T-cell (primary cell): Measurements from ENCODE around the gene PSMB11. TPM values are rescaled to one million over a fixed set of nuclear protein-coding genes. Genes with fewer than 3 reads are reported as not detected.
"Not testable (repeated sequence)": the region's sequence is repeated elsewhere in the genome, so short reads cannot be mapped to it uniquely, and the experiment has no call there.

Experiments
- ATAC-seq, 4 experiments: fragments of 200-7000 bp in 3 of 4; fragments of 150-1000 bp in 1 of 4; cut with Tn5 transposase; replicated peaks in 1 of 4; 1 replicate in 3 of 4; 2 replicates in 1 of 4; pipeline ENCODE4 v1.10.0; 2021; ENCODE audit warnings: moderate library complexity in 3 of 4, mild to moderate bottlenecking in 2 of 4, moderate number of reproducible peaks in 1 of 4
- CTCF ChIA-PET, 2 donors: fragments of 300-600 bp; sonication (Branson Sonifier 250); formaldehyde crosslinking; loops; one replicate each; lab custom pipeline; 2022; ENCODE audit warnings: antibody characterized with exemption in 2 of 2; lab: Charles Lee
- POLR2A ChIA-PET, 2 donors: fragments of 300-600 bp; sonication (Branson Sonifier 250); formaldehyde crosslinking; loops; one replicate each; lab custom pipeline; 2022; ENCODE audit warnings: antibody characterized with exemption in 2 of 2; lab: Charles Lee
- DNase-seq, 35 experiments: peaks; one replicate each; pipeline versions ENCODE4 v3.0.0 to v3.0.0-alpha.2; 2013 to 2023
- H3K27ac ChIP-seq: one replicate; pipeline ENCODE4 v1.5.1; 2013; ENCODE audit warnings: low read length
- H3K27me3 ChIP-seq, 2 experiments: replicated peaks in 1 of 2; 1 replicate in 1 of 2; 2 replicates in 1 of 2; pipeline versions ENCODE4 v1.6.1 to v1.7.0; 2013; ENCODE audit warnings: low read length in 1 of 2, mixed read lengths in 1 of 2; ENCODE audit not compliant: control insufficient read depth in 2 of 2, insufficient read depth in 2 of 2; ENCODE audit errors: extremely low read depth in 1 of 2
- H3K36me3 ChIP-seq, 2 donors: 1 replicate in 1 of 2; 2 replicates in 1 of 2; pipeline versions ENCODE4 v1.6.1 to v1.7.0; 2013; ENCODE audit warnings: low read length in 1 of 2; ENCODE audit not compliant: control insufficient read depth in 2 of 2, insufficient read depth in 1 of 2; ENCODE audit errors: extremely low read depth in 1 of 2
- H3K4me1 ChIP-seq, 2 experiments: 1 replicate in 1 of 2; 2 replicates in 1 of 2; pipeline versions ENCODE4 v1.6.1 to v1.7.0; 2013; ENCODE audit warnings: low read length in 2 of 2, mixed read lengths in 1 of 2; ENCODE audit not compliant: insufficient read depth in 2 of 2, control insufficient read depth in 1 of 2; ENCODE audit errors: extremely low read depth in 1 of 2
- H3K4me3 ChIP-seq, 2 donors: 1 replicate in 1 of 2; 2 replicates in 1 of 2; pipeline versions ENCODE4 v1.5.1 to v1.7.0; 2013; ENCODE audit warnings: mild to moderate bottlenecking in 2 of 2, low read length in 1 of 2, moderate library complexity in 1 of 2; ENCODE audit not compliant: control insufficient read depth in 1 of 2; ENCODE audit errors: extremely low read depth in 1 of 2
- H3K9me3 ChIP-seq: 2 replicates; pipeline ENCODE4 v1.7.0; 2013
- H3K27ac Mint-ChIP-seq, 2 donors: one replicate each; pipeline ENCODE4 v1.8.0; 2020 to 2021; ENCODE audit warnings: mild to moderate bottlenecking in 2 of 2, mixed read lengths in 2 of 2
- H3K27me3 Mint-ChIP-seq, 2 donors: one replicate each; pipeline ENCODE4 v1.8.0; 2021 to 2022; ENCODE audit warnings: mixed read lengths in 2 of 2
- H3K36me3 Mint-ChIP-seq: one replicate; pipeline ENCODE4 v1.8.0; 2021; ENCODE audit warnings: mixed read lengths
- H3K4me1 Mint-ChIP-seq, 3 donors: one replicate each; pipeline ENCODE4 v1.8.0; 2020 to 2022; ENCODE audit warnings: mixed read lengths in 3 of 3, mild to moderate bottlenecking in 1 of 3
- H3K4me3 Mint-ChIP-seq, 3 donors: one replicate each; pipeline ENCODE4 v1.8.0; 2020 to 2022; ENCODE audit warnings: mild to moderate bottlenecking in 3 of 3, mixed read lengths in 3 of 3, moderate library complexity in 3 of 3
- H3K9me3 Mint-ChIP-seq, 3 donors: one replicate each; pipeline ENCODE4 v1.8.0; 2020 to 2022; ENCODE audit warnings: mixed read lengths in 3 of 3
- WGBS: methylation state at CpG from one replicate; pipeline ENCODE4 v1.1.5; 2013; ENCODE audit warnings: missing lambda C conversion rate; ENCODE audit not compliant: insufficient coverage; 5-methylcytosine and 5-hydroxymethylcytosine counted together
- total RNA-seq, 35 experiments: library from RNA in 6 of 35; stranded (reverse) in 6 of 35; fragments of 120-200 nt in 1 of 35; gene quantifications; one replicate each; pipeline versions ENCODE4 v1.2.1 to v1.2.4 and lab custom pipeline; 2013 to 2026

PSMB11 gene
- total RNA-seq, 5 donors from 2014 or later (not counting 1 experiment from before 2014, with no cell fraction given): 0.26 to 0.95 (median 0.54) TPM; not detected in 1

GRCh38 chr14:22997676-22998323, 44.2 kb upstream of the PSMB11 start:
- no peaks in the 10 kb centered on the region for H3K27me3 Mint-ChIP-seq

GRCh38 chr14:22998329-22999012, 43.5 kb upstream of the PSMB11 start:
- H3K36me3 Mint-ChIP-seq: peaks cover 13% of the 10 kb centered on the region
- no peaks in the 10 kb centered on the region for H3K27me3 Mint-ChIP-seq
- ATAC-seq (no peak), DNase-seq (no peak)
- no peaks in the 10 kb centered on the region for H3K4me1 Mint-ChIP-seq
- Histone ChIP-seq H3K4me3 (no peak overlapping the region), H3K27me3 (no peaks in the 10 kb centered on the region), H3K4me1 (peaks cover 0 to 4% of the 10 kb centered on the region in 2 experiments), H3K36me3 (peaks cover 4% of the 10 kb centered on the region in 2 donors), H3K27ac (no peak overlapping the region), H3K9me3 (no peaks in the 10 kb centered on the region)
- 92% methylated on average over 10 of the region's 16 CpGs for WGBS
- no peaks in the 10 kb centered on the region for H3K9me3 Mint-ChIP-seq
- H3K4me3 Mint-ChIP-seq: no peak overlapping the region
- POLR2A ChIA-PET: interaction anchor here (0.6 kb wide), 2 partner anchors 52 to 569 kb away, joined by 3 read pairs; no protein-coding TSS in a partner anchor
- no peak overlapping the region for H3K27ac Mint-ChIP-seq
- CTCF ChIA-PET: interaction anchor here in 1 of 2 donors (1.0 kb wide), 1 partner anchor 12 kb away, joined by 4 read pairs; no protein-coding TSS in a partner anchor

More at GRCh38 chr14:22997676-22998323, 44.2 kb upstream of the PSMB11 start:
- no peak overlapping the region for H3K4me3 ChIP-seq
- H3K27ac ChIP-seq: no peak overlapping the region
- no peaks in the 10 kb centered on the region for H3K9me3 Mint-ChIP-seq
- H3K27me3 ChIP-seq: no peaks in the 10 kb centered on the region
- no peaks in the 10 kb centered on the region for H3K4me1 Mint-ChIP-seq
- H3K27ac Mint-ChIP-seq: no peak overlapping the region
- ChIA-PET CTCF (interaction anchor here (0.5 to 1.0 kb wide), 2 partner anchors 11 to 57 kb away, joined by 4 read pairs; no protein-coding TSS in a partner anchor), POLR2A (interaction anchor here in 1 of 2 donors (0.6 kb wide), 1 partner anchor 53 kb away, joined by 3 read pairs; no protein-coding TSS in a partner anchor)
- H3K36me3 ChIP-seq: peaks cover 4% of the 10 kb centered on the region in 2 donors
- 93% methylated on average over 2 of the region's 9 CpGs for WGBS
- no peak overlapping the region for H3K4me3 Mint-ChIP-seq
- ATAC-seq (no peak), DNase-seq (no peak)
- H3K4me1 ChIP-seq: peaks cover 0 to 4% of the 10 kb centered on the region in 2 experiments
- H3K36me3 Mint-ChIP-seq: peaks cover 13% of the 10 kb centered on the region
- no peaks in the 10 kb centered on the region for H3K9me3 ChIP-seq

- Mint-ChIP-seq H3K27ac (no peak overlapping the region), H3K9me3 (no peaks in the 10 kb centered on the region), H3K36me3 (peaks cover 8% of the 10 kb centered on the region), H3K4me1 (peaks cover under 1 to 6% (median 2%) of the 10 kb centered on the region in 3 donors), H3K4me3 (no peak overlapping the region), H3K27me3 (no peaks in the 10 kb centered on the region)
- Histone ChIP-seq H3K27ac (no peak overlapping the region), H3K4me3 (no peak overlapping the region), H3K9me3 (no peaks in the 10 kb centered on the region), H3K27me3 (no peaks in the 10 kb centered on the region), H3K36me3 (peaks cover 4% of the 10 kb centered on the region in 2 donors), H3K4me1 (no peaks in the 10 kb centered on the region)
- ATAC-seq (no peak), DNase-seq (no peak)
- no CpG with 5 or more reads among the region's 2 CpGs for WGBS
- ChIA-PET POLR2A (interaction anchor here in 1 of 2 donors (0.8 kb wide), 1 partner anchor 39 kb away, joined by 17 read pairs; no protein-coding TSS in a partner anchor), CTCF (interaction anchor here (0.7 to 2.3 kb wide), 2 partner anchors 15 to 74 kb away, joined by 3 to 12 read pairs; no protein-coding TSS in a partner anchor)
Observed at GRCh38 chr14:23000860-23001259, 41.2 kb upstream of the PSMB11 start.

GRCh38 chr14:23002592-23002991, 39.4 kb upstream of the PSMB11 start:
- Mint-ChIP-seq H3K4me1 (peaks cover 18 to 24% (median 19%) of the 10 kb centered on the region in 3 donors), H3K27ac (no peak overlapping the region), H3K27me3 (no peaks in the 10 kb centered on the region), H3K36me3 (peaks cover 7% of the 10 kb centered on the region), H3K4me3 (no peak overlapping the region), H3K9me3 (no peaks in the 10 kb centered on the region)
- H3K27me3 ChIP-seq: no peaks in the 10 kb centered on the region
- DNase-seq: no peak
- POLR2A ChIA-PET: interaction anchor here in 1 of 2 donors (0.6 kb wide), 1 partner anchor 14 kb away, joined by 3 read pairs; no protein-coding TSS in a partner anchor
- no peak overlapping the region for H3K4me3 ChIP-seq
- no peaks in the 10 kb centered on the region for H3K9me3 ChIP-seq
- 100% methylated on average over 1 of the region's 3 CpGs for WGBS
- no peak overlapping the region for H3K27ac ChIP-seq
- H3K36me3 ChIP-seq: peaks cover 4% of the 10 kb centered on the region in 2 donors
- H3K4me1 ChIP-seq: peaks cover 9 to 13% of the 10 kb centered on the region in 2 experiments
- ATAC-seq: no peak
- CTCF ChIA-PET: interaction anchor here (0.6 to 1.6 kb wide), 5 partner anchors 18 to 1098 kb away, joined by 3 to 5 read pairs (median 3); no protein-coding TSS in a partner anchor

GRCh38 chr14:23004274-23004673, 37.7 kb upstream of the PSMB11 start:
- H3K27ac ChIP-seq, CTCF ChIA-PET, H3K27me3 ChIP-seq, DNase-seq, H3K27me3 Mint-ChIP-seq, H3K27ac Mint-ChIP-seq, H3K36me3 Mint-ChIP-seq, H3K9me3 Mint-ChIP-seq, POLR2A ChIA-PET, H3K36me3 ChIP-seq, H3K4me3 Mint-ChIP-seq, ATAC-seq, H3K4me3 ChIP-seq, H3K9me3 ChIP-seq: not testable (repeated sequence)
- peaks cover 17 to 25% of the 10 kb centered on the region in 2 experiments for H3K4me1 ChIP-seq
- WGBS: 100% methylated on average over 3 of the region's 4 CpGs
- peaks cover 31 to 35% (median 32%) of the 10 kb centered on the region in 3 donors for H3K4me1 Mint-ChIP-seq
